HG02678 (cell line): ENCODE measurements around the gene CASK.
"Not testable (repeated sequence)": the region's sequence is repeated elsewhere in the genome, so short reads cannot be mapped to it uniquely, and the experiment has no call there.

Experiments used
- ATAC-seq: cut with Tn5 transposase; IDR thresholded peaks from one replicate; pipeline ENCODE4 v1.9.1; 2021; ENCODE audit warnings: mild to moderate bottlenecking, moderate library complexity; ENCODE audit not compliant: unreplicated experiment

Gene CASK

DNA sequence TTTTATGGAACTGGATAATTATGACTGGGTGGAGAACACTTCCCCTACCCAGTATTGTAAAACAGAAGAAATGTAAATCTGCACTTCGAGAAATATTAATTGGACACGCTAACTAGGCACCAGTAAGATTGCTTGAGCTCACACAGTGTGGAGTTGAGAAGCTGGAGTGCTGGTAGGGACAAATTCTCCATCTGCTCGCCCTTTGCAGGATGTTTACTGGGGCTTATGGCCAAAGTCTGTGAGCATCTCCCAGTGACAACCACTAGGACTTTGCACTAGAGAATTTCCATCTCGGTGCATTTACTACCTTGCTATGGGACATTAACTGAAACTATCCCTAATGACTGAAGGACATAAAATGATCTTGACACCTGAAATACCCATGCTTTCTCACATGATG, 268.3 kb downstream of the CASK start:
- no peak for ATAC-seq

- ATAC-seq = no peak
Observed at GRCh38 chrX:41653125-41653524, 270.2 kb downstream of the CASK start.

- ATAC-seq = not testable (repeated sequence)
Observed at GRCh38 chrX:41646201-41646600, 277.2 kb downstream of the CASK start.

DNA sequence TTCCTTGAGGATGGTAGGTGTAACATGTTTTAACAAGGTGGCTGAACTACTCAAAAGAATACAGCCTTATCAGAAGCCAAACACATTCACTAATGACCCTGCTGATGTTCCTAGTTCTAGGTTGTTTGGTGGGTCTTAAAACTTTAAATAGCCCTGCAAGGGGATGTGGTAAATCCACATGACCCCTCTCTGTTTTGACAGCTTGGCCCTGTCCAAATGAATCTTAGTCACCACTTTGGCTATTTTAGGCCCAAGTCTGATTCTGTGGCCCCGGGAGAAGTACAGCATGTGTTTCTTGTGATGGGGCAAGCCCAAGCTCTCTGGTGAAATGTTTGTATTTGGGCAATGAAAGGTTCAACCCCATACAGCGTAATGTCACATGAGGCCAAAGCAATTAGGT, 289.1 kb downstream of the CASK start:
- ATAC-seq = no peak

DNA sequence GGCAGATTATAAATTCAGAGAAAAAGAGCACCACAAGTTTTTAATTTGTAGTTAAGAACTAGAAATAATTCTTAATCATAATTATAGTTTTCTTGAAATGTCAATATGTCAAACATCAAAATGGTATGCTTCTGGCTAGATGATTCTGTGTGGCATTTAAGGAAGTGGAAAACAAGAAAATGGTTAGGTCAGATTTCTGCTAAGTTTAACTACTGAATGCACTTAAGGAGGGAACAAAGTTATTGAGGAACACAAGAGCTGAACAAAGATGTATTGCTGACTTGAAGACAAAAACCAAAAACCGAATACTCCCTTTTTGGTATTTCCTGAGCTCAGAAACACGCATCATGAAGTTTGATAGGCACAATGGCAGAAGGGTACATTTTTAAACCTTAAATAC, 293.3 kb downstream of the CASK start:
- no peak for ATAC-seq

GRCh38 chrX:41629539-41629938, 293.8 kb downstream of the CASK start:
- no peak for ATAC-seq

DNA sequence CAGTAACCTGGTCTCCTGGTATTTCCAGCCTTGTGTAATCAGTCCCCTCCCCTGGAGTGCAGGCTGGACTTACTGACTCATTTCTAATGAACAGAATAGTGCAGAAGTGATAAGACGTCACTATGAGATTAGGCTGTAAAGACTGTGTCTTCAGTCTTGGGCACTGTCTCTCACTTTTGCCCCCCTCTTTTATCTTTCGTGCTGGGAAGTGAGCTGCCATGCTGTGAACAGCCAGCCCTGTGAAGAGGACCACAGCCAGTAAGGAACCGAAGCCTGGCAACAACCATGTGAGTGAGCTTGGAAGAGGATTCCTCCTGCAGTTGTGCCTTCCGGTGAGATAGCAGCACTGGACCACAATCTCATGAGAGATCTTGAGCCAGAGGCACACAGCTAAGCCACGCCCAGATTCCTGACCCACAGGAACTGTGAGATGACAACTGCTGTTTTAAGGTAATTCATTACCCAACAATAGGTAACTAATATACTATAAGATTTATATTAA, 302.1 kb downstream of the CASK start:
- ATAC-seq = no peak

DNA sequence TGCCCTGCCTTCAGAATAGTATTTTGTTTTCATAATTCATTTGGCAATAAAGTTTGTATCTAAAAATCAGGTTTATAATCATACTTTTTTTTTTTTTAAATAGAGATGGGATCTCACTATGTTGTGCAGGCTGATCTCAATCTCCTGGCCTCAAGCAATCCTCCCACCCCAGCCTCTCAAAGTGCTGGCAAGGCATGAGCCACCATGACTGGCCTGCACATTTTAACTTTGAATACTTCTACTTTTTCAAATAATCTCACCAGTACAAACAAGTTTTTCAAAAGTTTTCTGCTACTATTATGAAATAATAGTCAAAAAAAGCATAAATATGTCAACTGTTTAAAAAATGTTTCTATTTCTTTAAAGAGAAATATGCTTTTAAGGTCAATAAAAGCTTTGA, 304.1 kb downstream of the CASK start:
- ATAC-seq = no peak

DNA sequence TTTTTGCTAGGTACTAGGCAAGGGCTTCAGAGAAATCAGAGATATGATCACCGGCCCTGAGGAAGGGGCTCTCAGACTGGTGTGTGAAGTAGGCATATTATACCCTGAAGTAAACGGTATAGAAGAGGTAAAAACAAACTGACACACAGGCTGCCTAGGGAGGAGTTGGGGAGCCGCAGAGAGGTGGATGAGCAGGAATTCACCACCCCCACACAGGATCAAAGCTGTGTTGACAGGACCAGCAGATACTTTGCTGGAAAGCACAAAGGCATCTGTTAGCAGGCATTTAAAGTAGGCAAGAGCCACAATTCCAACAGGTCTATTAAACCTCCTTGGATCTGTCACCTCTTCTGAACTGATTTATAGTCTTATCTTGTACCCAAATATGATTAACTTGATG, 306.4 kb downstream of the CASK start:
- no peak for ATAC-seq

DNA sequence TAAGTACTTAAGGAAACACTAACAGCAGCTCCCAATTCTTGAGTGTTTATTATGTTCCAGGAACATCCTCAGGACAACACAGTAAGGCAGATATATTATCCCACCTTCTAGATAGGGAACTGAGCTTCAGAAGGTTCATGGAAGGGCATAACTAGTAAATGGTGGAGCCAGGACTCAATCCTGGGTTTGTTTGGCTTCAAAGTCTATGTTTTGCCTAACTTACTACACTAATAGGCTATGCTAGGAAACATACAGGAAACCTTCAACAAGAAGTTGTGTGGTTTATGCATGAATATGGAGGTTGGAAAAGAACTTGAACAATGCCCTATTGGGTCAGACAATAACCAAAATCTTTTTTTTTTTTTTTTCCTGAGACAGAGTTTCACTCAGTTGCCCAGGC, 307.1 kb downstream of the CASK start:
- ATAC-seq = no peak

GRCh38 chrX:41608244-41608643, 315.1 kb downstream of the CASK start:
- ATAC-seq = no peak

GRCh38 chrX:41607264-41607832, 316.0 kb downstream of the CASK start:
- ATAC-seq = no peak

- not testable (repeated sequence) for ATAC-seq
Observed at GRCh38 chrX:41606057-41606456, 317.3 kb downstream of the CASK start.

DNA sequence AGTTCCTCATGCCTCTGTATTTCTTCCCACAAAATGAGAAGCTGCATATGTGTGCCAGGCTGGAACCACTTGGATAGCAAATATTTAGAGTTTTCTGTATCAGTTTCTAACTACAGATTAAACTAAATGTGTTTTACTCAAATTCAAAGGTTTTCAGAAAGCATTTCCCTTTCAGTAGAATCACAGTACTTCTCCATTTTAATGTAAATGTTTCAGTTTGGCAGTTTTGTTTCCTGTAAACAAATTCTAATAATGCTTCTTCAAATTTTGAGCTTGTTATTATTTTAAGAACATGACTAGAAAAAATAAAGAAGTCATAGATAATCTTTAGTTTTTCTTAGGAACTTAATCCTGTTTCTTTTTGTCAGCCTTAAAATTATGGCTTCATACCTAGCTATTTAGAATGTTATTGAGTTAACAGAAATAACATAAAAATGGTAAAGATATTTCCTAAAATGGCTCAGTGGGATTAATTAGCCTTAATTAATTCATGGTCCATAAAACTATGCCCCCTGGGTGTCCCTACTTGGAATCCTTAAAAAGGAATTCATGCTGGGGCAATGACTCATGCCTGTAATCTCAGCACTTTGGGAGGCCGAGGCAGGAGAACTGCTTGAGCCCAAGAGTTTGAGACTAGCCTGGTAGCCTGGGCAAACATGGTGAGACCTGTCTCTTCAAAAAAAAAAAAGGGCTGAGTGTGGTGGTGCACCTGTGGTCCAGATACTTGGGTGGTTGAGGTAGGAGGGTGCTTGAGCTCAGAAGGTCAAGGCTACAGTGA, 318.4 kb downstream of the CASK start:
- ATAC-seq = no peak

DNA sequence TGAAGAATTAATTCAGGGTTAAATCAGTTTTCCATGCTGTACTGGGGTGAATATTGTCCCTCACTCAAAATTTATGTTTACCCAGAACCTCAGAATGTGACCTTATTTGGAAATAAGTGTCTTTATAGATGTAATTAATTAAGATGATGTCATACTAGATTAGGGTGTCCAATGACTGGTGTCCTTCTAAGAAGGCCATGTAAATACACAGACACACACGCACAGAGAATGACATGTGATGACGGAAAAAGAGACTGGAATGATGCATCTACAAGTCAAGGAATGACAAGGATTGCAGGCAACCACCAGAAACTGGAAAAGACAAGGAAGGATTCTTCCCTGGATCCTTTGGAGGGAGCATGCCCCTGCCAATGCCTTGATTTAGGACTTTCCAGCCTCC, 319.2 kb downstream of the CASK start:
- no peak for ATAC-seq

- ATAC-seq = no peak
Observed at GRCh38 chrX:41603596-41603995, 319.8 kb downstream of the CASK start.

- ATAC-seq = no peak
Observed at GRCh38 chrX:41602816-41603345, 320.5 kb downstream of the CASK start.

- no peak for ATAC-seq
Observed at GRCh38 chrX:41600291-41600690, 323.1 kb downstream of the CASK start.

DNA sequence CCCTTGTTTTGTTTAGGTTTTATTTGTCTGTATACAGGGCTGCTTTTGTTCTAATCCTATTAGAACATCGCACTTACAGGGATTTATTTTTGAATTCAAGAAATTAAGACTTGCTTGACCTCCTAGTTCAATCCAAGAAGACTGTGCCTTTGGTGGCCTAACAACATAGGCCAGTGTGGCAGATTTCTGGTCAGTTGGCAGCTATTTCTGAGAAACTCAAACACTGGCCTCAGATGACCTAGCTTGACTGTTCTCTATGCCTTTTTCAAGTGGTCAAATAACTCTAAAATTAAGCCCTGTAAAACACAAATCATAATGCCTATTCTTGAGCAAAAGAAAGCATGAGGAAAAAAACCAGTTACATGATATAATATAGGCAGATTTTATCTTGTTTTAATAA, 323.8 kb downstream of the CASK start:
- ATAC-seq = no peak

- peak; percentile 98 for ATAC-seq
Observed at GRCh38 chrX:41596596-41596995, 326.8 kb downstream of the CASK start.

DNA sequence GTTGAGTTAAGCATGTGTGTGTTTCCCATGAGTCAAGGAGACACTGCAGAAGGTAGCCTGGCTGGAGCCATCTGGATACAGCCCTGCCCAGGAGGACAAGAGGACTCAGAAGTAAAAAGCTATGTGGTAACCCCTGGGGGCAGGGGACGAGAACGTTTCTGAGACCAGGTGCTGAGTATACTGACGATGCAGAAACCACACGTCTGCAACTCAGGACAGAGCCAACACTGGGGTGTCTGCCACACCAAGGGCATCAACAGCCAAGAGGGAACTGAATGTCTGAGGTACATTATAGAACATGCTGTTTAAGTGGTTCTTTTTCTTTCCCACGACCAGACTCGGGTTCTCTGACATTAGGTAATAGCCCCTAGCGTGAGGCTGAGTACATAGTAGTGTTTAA, 328.7 kb downstream of the CASK start:
- no peak for ATAC-seq

- no peak for ATAC-seq
Observed at GRCh38 chrX:41591906-41592305, 331.4 kb downstream of the CASK start.
